VCaP (cell line): ENCODE data around the gene LARGE1.

ENCODE experiments used
- H3K27ac ChIP-seq: fragments of 450-650 bp; 2 replicates; pipeline ENCODE4 v1.5.1; 2017
- TF ChIP-seq, protein P1 (sequence below): fragments of 450-650 bp; conservative IDR thresholded peaks from 2 replicates; pipeline ENCODE4 v1.5.1; 2017; ENCODE audit warnings: mild to moderate bottlenecking, moderate library complexity

The LARGE1 gene

DNA sequence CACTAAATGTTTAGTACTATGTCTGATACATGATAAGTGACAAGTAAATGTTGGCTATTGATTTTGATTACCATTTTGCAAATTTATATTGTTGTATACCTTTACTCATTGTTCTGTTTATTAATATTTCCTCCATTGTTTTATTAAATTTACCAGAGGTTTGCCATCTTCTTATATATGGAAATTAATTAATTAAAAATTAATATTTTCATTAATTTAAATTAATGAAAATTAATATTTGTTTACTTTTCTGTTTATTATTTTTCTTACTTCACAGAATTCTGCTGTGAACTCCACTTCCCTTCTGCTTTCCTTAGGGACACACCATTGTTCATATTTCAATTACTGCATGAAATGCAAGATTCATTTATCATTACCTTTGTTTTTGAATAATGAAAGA, 331.0 kb downstream of the LARGE1 start:
- H3K27ac ChIP-seq, result no peak overlapping the region
- TF ChIP-seq, protein P1, sequence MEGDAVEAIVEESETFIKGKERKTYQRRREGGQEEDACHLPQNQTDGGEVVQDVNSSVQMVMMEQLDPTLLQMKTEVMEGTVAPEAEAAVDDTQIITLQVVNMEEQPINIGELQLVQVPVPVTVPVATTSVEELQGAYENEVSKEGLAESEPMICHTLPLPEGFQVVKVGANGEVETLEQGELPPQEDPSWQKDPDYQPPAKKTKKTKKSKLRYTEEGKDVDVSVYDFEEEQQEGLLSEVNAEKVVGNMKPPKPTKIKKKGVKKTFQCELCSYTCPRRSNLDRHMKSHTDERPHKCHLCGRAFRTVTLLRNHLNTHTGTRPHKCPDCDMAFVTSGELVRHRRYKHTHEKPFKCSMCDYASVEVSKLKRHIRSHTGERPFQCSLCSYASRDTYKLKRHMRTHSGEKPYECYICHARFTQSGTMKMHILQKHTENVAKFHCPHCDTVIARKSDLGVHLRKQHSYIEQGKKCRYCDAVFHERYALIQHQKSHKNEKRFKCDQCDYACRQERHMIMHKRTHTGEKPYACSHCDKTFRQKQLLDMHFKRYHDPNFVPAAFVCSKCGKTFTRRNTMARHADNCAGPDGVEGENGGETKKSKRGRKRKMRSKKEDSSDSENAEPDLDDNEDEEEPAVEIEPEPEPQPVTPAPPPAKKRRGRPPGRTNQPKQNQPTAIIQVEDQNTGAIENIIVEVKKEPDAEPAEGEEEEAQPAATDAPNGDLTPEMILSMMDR, result no peak

DNA sequence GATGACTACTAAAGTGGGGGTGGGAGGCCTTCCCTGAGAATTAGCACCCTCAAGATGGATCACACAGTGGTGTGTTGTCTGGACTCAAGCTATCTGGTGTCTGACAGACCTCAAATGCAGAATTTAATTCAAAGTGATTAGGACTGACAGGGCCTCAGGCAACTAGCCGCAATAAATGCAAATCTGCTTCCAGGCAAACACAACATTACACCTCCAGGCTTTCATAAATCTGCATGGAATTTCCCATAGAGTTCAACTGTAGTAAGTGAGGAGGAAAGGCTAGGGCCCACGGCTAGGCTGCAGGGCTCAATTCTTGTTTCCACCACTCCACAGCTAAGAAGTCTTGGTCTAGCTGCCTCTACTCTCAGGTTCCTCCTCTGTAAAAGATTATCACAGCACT, 331.4 kb downstream of the LARGE1 start:
- H3K27ac ChIP-seq, result no peak overlapping the region
- TF ChIP-seq, protein P1, result no peak

DNA sequence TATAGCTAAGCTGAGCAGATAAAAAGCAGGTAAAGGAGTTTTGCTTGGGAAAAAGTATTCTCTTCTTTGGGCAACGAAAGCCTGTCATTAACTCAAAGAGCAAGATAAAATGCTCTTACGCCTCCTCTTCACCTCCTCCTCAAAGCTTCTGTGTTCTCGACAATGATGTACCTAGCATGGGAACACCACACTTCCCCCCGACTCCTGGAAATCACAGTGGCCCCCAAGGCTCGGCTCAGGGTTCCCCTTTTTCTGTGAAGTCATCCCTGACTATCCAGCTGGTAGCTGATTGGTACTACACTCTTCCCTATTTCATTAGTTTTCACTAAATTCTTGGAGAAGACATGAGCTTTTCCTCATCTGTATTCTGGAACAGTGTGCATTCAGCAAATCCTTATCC, 336.1 kb downstream of the LARGE1 start:
- TF ChIP-seq, protein P1, result no peak

DNA sequence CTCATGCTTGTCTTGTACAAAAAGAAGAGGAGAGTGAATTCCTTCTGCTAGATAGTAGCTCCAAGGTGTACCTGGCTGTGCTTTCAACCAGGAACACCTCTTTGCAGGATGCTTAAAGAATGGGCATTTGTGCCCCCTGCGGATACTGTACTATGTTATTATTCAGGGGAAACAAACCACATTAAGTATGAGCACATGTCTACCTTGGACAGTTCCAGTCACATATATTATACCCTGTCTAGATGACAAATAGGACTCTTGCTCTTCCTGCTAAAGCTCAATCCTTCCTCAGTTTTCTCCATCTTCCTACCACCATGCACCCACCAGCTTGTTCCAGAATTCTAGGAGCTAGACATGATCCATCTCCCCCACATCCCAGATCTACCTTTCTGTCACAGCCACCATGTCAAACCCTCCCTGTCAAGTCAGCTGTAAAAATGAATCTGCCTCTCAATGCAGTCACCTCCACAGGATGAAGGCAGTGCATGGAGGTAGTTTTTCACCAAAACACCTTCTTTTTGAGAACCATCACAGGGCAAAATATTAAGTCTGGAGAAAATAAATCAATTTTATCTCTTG, 337.4 kb downstream of the LARGE1 start:
- H3K27ac ChIP-seq, result no peak overlapping the region
- TF ChIP-seq, protein P1, result no peak

More for the DNA sequence above, 336.1 kb downstream of the LARGE1 start:
- no peak overlapping the region for H3K27ac ChIP-seq

DNA sequence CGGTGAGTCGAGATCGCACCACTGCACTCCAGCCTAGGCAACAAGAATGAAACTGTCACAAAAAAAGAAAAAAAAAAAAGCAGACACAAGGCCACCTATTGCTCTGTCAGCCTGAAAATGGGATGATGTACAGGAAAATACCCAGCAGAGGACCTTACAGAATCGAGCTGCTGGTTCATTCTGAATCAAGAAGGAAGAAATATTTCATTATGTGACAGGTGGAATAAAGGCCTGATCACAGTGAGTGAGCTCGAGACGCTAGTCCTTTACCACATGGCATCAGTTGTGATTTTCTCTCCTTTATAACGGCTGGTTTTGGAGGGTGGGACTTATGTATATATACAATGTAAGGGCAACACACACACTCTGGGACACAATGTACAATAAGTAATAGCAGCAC, 340.0 kb downstream of the LARGE1 start:
- TF ChIP-seq, protein P1, result no peak

DNA sequence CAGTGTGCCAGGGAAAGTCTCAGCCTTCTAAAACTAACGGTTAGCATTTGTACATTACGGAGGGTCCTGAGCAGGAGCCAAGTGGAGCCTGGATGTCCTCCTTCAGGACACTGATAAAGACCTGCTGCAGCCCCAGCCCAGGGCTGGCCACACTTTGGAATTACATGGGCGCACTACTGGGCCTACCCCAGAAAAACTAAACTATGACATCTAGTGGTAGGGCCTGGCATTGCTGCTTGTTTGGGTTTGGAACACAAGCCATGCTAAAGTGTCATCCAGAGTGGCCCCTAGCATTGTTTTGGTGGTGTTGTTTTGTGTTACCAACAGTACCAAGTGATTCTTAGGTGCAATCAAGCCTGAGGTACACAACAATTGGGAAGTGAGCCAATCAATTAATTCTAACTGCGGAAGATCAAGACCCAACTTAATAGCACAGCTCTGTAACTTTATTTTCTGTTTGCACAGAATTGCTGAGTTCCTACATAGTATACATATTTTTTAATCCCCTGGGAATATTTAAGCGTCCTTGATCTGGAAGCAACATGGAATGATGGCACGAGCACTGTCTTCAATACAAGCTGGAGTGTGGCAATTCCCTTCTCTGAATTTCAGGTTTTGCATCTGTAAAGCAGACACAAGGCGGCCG, 340.7 kb downstream of the LARGE1 start:
- TF ChIP-seq, protein P1, result peak; percentile 93
- H3K27ac ChIP-seq, result no peak overlapping the region

More for the DNA sequence above, 340.0 kb downstream of the LARGE1 start:
- no peak overlapping the region for H3K27ac ChIP-seq

DNA sequence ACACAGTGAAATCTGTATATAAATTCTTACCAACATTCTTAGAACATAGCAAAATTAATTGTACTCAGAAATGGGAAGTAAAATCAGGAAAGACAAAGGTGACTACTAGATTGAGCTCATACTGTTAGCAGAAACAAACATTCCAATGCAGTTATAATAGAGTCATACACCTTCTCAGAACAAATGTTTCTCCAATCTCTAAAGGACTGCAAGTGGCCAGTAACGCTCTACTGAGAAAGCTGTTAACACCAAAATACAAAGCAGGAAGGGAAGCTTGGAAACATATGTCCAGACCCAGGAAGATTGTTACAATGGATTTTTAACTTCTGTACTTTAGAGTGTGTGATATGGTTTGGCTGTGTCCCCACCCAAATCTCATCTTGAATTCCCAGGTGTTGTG, 341.5 kb downstream of the LARGE1 start:
- TF ChIP-seq, protein P1, result no peak
- no peak overlapping the region for H3K27ac ChIP-seq
